ENCODE measurements around the gene PCK2.

DNA sequence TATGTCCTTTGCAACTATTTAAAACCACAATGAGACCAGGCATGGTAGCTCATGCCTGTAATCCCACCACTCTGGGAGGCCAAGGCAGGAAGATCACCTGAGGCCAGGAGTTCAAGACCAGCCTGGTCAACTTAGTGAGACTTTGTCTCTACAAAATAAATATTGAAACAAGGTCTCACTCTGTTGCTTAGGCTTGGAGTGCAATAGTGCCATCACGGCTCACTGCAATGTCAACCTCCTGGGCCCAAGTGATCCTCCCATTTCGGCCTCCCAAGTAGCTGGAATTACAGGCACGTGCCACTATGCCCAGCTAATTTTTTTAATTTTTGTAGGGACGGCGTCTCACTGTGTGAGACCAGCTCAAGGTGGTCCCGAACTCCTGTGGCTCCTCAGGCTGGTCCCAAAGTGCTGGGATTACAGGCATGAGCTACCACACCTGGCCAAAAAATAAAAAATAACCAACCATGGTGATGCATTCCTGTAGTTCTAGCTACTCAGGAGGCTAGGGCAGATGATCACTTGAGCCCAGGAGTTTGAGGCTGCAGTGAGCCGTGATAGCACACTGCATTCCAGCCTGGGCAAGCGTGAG is 35.4 kb downstream of the PCK2 start:
- TF ChIP-seq CTCF (IDR thresholded peaks at IDR 0.05; ENCODE audit: poor library complexity, severe bottlenecking): no peak
- no peak for TF ChIP-seq EP300 (conservative IDR thresholded peaks at IDR 0.05; ENCODE audit: poor library complexity, severe bottlenecking)
- no peak for TF ChIP-seq MXI1 (conservative IDR thresholded peaks at IDR 0.05; ENCODE audit: poor library complexity, severe bottlenecking)
- no peak for TF ChIP-seq POLR2AphosphoS5 (IDR thresholded peaks at IDR 0.05)
- TF ChIP-seq RAD21 (conservative IDR thresholded peaks at IDR 0.05): no peak
- TF ChIP-seq EZH2 (IDR thresholded peaks at IDR 0.05; ENCODE audit: borderline replicate concordance, insufficient read depth, low read length, poor library complexity, severe bottlenecking): no peak
- no peak for TF ChIP-seq REST (IDR thresholded peaks at IDR 0.05; ENCODE audit: borderline replicate concordance)

All from neural cell (in vitro differentiated cells).